Glomerular visceral epithelial cell (primary cell): Measurements from ENCODE around the gene SEL1L3.
"Not testable (repeated sequence)": the region's sequence is repeated elsewhere in the genome, so short reads cannot be mapped to it uniquely, and the experiment has no call there.

Experiments used
- DNase-seq: peaks from one replicate; pipeline ENCODE4 v3.0.0-alpha.2; 2016; ENCODE audit errors: extremely low spot score

The SEL1L3 gene

GRCh38 chr4:25879587-25879986, 16.8 kb upstream of the SEL1L3 start:
- DNase-seq, result no peak

- DNase-seq, result no peak
These were observed 16.4 kb upstream of the SEL1L3 start for GRCh38 chr4:25879091-25879584.

GRCh38 chr4:25878676-25879075, 15.9 kb upstream of the SEL1L3 start:
- DNase-seq, result no peak

- DNase-seq, result no peak
These were observed 12.5 kb upstream of the SEL1L3 start for GRCh38 chr4:25875281-25875745.

GRCh38 chr4:25874655-25875054, 11.9 kb upstream of the SEL1L3 start:
- no peak for DNase-seq

- DNase-seq, result no peak
These were observed 10.9 kb upstream of the SEL1L3 start for GRCh38 chr4:25873632-25874129.

- DNase-seq, result no peak
These were observed 10.3 kb upstream of the SEL1L3 start for GRCh38 chr4:25872851-25873631.

GRCh38 chr4:25870081-25870480, 7.3 kb upstream of the SEL1L3 start:
- no peak for DNase-seq

- DNase-seq, result no peak
These were observed 5.0 kb upstream of the SEL1L3 start for GRCh38 chr4:25867781-25868294.

GRCh38 chr4:25866401-25866800, 3.6 kb upstream of the SEL1L3 start:
- DNase-seq, result not testable (repeated sequence)

GRCh38 chr4:25865586-25865985, 2.8 kb upstream of the SEL1L3 start:
- peak; percentile 73 for DNase-seq

GRCh38 chr4:25863831-25864418, 1.1 kb upstream of the SEL1L3 start:
- DNase-seq, result no peak

- no peak for DNase-seq
These were observed 578 bp upstream of the SEL1L3 start for GRCh38 chr4:25863347-25863784.

- DNase-seq, result peak; percentile 39
These were observed 807 bp downstream of the SEL1L3 start for GRCh38 chr4:25861951-25862410.

GRCh38 chr4:25861280-25861950, 1.4 kb downstream of the SEL1L3 start:
- no peak for DNase-seq

GRCh38 chr4:25860586-25861279, 2.1 kb downstream of the SEL1L3 start:
- DNase-seq, result no peak

GRCh38 chr4:25859429-25860148, 3.2 kb downstream of the SEL1L3 start:
- DNase-seq, result no peak

- no peak for DNase-seq
These were observed 4.9 kb downstream of the SEL1L3 start for GRCh38 chr4:25857851-25858400.

GRCh38 chr4:25857403-25857802, 5.4 kb downstream of the SEL1L3 start:
- DNase-seq, result no peak

GRCh38 chr4:25856756-25857155, 6.0 kb downstream of the SEL1L3 start:
- DNase-seq, result no peak
